Globus pallidus (tissue), 1 donor: ENCODE results near the gene KANK4.

Experiments used
- DNase-seq: peaks from one replicate; pipeline ENCODE4 v3.0.0-alpha.2; 2015; ENCODE audit warnings: low spot score

The KANK4 gene

DNA sequence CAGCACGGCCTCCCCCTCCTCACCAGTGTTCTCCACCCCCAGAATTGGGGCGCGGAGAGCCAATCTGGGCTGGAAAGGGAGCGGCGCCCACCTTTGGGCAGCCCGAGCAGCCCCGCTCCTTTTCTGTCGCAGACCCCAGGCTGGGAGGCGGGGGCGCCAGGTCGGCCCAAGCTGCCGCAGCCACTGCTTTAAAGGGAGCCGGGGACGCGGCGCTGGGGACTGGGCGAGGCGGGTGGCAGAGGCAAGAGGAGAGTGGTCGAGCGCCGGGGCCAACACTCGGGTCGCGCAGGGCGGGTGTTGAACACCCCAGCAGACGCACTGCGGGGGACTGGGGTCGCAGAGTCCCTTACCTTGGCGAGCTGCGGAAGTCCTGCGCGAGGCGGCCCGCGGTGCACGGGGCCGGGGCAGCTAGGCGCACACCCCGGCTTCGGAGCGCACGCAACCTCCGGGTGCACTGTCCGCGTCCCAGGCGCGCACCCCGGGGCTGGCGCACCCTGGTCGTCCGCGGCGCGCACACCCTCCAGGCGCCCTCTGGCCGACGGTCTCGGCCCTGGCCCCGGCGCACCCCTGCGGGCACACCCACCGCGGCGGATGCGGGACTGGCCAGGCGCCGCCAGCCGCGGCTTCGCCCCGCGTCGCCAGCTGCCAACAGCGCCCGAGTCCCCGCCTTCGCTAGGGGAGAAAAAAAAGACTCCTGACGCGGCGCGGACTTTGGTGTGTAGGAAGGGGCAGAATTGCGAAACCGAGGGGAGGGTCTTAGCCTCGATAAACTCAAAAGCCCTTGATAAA is at the start of gene KANK4:
KANK4 (minus strand) TSS at position 679 of the 789 bp plus-strand sequence. CDS start 37,870 bp downstream, outside the sequence.
- no peak for DNase-seq

GRCh38 chr1:62368989-62369388 is 49.8 kb upstream of the KANK4 start:
- DNase-seq = no peak

DNA sequence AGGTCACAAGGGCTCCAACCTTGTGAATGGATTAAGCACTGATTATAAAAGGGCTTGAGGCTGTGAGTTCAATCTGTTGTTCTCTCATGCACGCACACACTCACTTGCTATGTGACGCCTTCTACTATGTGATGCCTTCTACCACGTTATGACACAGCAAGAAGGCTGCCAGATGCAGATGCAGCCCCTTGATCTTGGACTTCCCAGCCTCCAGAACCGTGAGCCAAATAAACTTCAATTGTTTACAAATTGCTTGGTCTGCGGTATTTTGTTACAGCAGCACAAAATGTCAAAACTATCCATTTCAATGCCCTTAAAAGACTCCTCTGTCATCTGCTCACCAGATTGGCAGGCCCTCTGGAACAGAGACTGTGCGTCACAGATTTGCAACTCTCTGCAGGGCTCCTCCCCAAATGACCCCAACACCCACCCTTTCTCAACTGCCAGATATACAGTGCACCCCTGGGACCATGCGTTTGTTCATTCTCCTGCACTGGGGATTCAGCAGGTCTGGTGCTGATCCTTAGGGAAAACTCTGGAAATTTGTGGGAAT is 47.8 kb upstream of the KANK4 start:
- DNase-seq = no peak

DNA sequence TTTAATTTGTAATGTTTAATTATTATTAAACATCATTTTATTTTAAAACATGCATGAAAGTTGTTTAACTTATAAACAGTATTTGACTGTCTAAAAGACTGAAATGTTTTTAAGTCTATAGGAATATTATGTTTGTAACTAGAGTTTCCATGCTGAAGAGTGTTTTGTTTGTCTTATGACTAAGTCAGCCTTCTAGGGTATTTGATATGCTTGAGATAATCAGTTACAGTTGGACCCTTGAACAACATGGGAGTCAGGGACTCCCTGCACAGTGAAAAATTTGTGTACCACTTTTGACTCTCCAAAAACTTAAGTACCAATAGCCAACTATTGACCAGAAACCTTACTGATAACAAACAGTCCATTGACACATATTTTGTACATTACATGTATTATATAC is 45.5 kb upstream of the KANK4 start:
- DNase-seq = no peak

GRCh38 chr1:62362926-62363325 is 43.7 kb upstream of the KANK4 start:
- DNase-seq = no peak

- DNase-seq = no peak
Measured at GRCh38 chr1:62362061-62362917, 43.1 kb upstream of the KANK4 start.

GRCh38 chr1:62361431-62361830 is 42.2 kb upstream of the KANK4 start:
- no peak for DNase-seq

DNA sequence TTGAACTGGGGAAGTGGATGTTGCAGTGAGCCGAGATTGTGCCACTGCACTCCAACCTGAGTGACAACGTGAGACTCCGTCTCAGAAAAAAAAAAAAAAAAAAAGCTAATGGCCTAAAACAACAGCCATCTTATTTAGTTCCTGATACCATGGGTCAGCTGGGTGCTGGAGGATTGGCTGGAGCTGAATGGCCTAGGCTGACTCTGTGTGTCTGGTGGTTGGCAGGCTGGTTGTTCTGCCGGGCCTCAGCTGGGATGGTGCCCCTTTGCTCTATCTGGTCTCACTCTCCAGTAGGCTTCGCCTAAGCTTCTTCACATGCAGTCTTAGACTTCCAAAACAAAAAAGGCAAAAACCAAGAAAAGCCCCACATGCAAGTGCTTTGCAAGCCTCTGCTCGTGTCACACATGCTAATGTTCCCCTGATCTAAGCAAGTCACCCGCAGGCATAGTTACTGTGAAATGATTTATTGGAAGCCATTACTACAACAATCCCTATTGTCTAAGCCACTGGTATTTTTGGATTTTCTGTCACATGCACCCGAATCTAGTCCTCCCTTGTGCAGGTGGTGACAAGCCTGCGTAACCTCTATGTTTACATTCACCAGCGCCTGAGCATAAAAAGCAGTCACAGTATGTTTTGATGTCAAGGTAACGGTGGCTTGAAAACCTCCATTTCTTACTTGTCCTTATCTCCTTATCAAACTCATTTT is 39.6 kb upstream of the KANK4 start:
- DNase-seq = no peak

DNA sequence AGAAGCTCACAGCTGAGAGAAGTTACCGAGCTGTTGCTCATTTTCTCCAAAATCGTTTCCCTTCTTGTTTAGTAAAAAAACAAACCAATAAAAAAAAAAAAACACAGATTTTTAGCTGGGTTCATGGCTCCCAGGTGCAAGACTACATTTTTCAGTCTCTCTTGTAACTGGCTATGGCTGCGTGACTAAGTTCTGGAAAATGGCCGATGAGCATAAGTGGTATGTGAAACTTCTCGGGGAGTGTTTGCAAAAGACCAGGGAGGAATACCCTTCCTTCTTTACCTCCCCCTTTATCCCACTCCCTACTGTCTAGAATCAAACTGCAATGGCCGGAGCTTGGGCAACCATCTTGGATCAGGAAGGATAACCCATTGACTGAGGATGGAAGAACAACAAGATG is 38.7 kb upstream of the KANK4 start:
- DNase-seq = no peak

- DNase-seq = no peak
Measured at GRCh38 chr1:62356257-62356835, 37.1 kb upstream of the KANK4 start.

- no peak for DNase-seq
Measured at GRCh38 chr1:62355095-62355494, 35.9 kb upstream of the KANK4 start.

GRCh38 chr1:62353853-62354252 is 34.6 kb upstream of the KANK4 start:
- no peak for DNase-seq

- DNase-seq = no peak
Measured at GRCh38 chr1:62352387-62352786, 33.2 kb upstream of the KANK4 start.

- DNase-seq = no peak
Measured at GRCh38 chr1:62349470-62350233, 30.4 kb upstream of the KANK4 start.

DNA sequence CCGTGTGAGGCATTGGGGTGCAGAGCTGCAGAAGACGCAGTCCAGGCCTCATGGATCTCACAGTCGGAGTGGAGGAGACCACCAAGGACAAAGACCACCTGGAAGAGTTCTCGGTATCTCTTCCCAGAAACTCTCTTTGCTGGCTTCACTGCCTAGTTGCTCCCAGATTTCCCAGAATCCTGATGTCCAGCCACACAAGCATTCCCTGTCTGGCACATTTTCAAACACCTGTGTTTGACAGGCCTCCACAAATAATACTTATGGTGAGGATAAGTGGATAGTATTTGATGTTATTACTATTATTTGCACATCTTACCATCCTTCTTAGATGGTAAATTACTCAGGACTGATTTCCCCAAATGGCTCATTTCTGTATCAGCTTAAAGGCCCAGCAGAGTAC is 27.7 kb upstream of the KANK4 start:
- no peak for DNase-seq

GRCh38 chr1:62343911-62344310 is 24.7 kb upstream of the KANK4 start:
- DNase-seq = no peak

- DNase-seq = no peak
Measured at GRCh38 chr1:62342270-62342669, 23.0 kb upstream of the KANK4 start.

DNA sequence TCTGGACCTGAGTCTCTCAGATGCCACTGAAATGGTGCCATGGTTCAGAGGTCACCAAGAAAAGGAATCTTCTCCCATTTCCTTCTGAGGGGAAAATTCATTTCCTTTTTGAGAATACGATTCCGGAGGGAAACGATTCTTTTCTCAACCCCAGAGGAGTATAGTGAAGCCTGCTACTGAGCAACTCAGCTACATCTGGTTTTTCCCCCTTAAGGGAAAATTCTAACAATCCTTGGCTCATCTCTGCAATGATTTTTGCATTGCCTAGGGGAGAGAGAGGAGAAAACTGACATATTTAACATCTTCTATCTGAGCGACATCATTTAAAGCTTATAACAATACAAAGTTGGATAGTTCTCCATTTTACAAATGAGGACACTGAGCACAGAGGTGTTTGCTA is 22.4 kb upstream of the KANK4 start:
- no peak for DNase-seq

- no peak for DNase-seq
Measured at GRCh38 chr1:62341089-62341488, 21.9 kb upstream of the KANK4 start.

- DNase-seq = no peak
Measured at GRCh38 chr1:62337706-62338631, 18.7 kb upstream of the KANK4 start.
